ENCODE data around the gene LDLRAD4.

DNA sequence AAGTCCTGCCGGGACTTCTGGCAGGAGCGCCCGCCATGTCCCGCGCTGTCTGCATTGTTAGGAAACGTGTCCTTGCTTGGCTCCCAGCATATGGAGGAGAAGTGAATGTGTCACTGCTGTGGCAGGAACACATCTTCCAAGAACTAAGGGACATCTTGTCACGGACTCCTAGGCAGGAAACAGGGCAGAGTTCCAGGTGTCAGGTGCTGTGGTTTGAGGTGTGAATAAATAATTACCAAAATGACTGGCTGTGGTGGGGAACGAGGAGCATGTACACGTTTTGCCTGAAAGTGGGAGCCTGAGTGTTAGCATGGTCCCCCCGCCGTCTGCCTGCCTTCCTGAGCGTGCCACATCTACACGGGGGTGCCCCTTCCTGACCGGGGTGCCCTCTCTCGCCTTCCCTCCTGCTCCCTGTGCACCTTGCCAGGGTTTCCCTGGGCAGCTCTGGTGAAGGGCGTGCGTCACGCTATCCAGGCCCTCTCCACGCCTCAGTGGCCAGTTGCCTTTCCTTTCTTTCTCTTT lies 237.5 kb downstream of the LDLRAD4 start:
- TF ChIP-seq, protein P1, sequence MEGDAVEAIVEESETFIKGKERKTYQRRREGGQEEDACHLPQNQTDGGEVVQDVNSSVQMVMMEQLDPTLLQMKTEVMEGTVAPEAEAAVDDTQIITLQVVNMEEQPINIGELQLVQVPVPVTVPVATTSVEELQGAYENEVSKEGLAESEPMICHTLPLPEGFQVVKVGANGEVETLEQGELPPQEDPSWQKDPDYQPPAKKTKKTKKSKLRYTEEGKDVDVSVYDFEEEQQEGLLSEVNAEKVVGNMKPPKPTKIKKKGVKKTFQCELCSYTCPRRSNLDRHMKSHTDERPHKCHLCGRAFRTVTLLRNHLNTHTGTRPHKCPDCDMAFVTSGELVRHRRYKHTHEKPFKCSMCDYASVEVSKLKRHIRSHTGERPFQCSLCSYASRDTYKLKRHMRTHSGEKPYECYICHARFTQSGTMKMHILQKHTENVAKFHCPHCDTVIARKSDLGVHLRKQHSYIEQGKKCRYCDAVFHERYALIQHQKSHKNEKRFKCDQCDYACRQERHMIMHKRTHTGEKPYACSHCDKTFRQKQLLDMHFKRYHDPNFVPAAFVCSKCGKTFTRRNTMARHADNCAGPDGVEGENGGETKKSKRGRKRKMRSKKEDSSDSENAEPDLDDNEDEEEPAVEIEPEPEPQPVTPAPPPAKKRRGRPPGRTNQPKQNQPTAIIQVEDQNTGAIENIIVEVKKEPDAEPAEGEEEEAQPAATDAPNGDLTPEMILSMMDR (IDR thresholded peaks at IDR 0.05): no peak
- TF ChIP-seq POLR2AphosphoS5 (IDR thresholded peaks at IDR 0.05) (no peak), POLR2A (IDR thresholded peaks at IDR 0.05) (no peak)

Measured in upper lobe of left lung (tissue), 4 donors.